Osteoblast (primary cell): ENCODE measurements around the gene GAD1. TPM values are rescaled to one million over a fixed set of nuclear protein-coding genes. Genes with fewer than 3 reads are reported as not detected.
A peak's percentile ranks its signal among the peaks of the same experiment; 100 is the strongest.

ENCODE experiments used
- DNase-seq: peaks from one replicate; pipeline ENCODE4 v3.0.0; 2011; ENCODE audit warnings: low spot score, mixed read lengths; ENCODE audit not compliant: insufficient read length; ENCODE audit errors: missing footprints
- H2AFZ ChIP-seq: 2 replicates; pipeline ENCODE4 v1.6.0; 2011; ENCODE audit warnings: mild to moderate bottlenecking, low read length
- H3K27ac ChIP-seq: 2 replicates; pipeline ENCODE4 v1.5.1; 2011; ENCODE audit warnings: mild to moderate bottlenecking, low read depth, low read length, moderate library complexity
- H3K27me3 ChIP-seq: 2 replicates; pipeline ENCODE4 v1.6.0; 2012; ENCODE audit warnings: mild to moderate bottlenecking, control low read depth, inconsistent platforms, low read length, moderate library complexity; ENCODE audit not compliant: insufficient read depth
- H3K36me3 ChIP-seq: 2 replicates; pipeline ENCODE4 v1.5.1; 2011; ENCODE audit warnings: mild to moderate bottlenecking, low read length, control low read depth, moderate library complexity; ENCODE audit not compliant: insufficient read depth
- H3K4me1 ChIP-seq: 2 replicates; pipeline ENCODE4 v1.5.1; 2011; ENCODE audit warnings: mild to moderate bottlenecking, low read length, control low read depth, moderate library complexity; ENCODE audit not compliant: insufficient read depth
- H3K4me2 ChIP-seq: 2 replicates; pipeline ENCODE4 v1.6.0; 2011; ENCODE audit warnings: mild to moderate bottlenecking, low read length; ENCODE audit not compliant: insufficient read depth
- H3K4me3 ChIP-seq: fragments of 200-600 bp; sonication (generic); 3 replicates; pipeline ENCODE4 v1.5.1; 2012; ENCODE audit warnings: mild to moderate bottlenecking, low read length, inconsistent platforms; ENCODE audit not compliant: insufficient read depth
- H3K79me2 ChIP-seq: 2 replicates; pipeline ENCODE4 v1.6.0; 2012; ENCODE audit warnings: mild to moderate bottlenecking, low read length, control low read depth, inconsistent platforms; ENCODE audit not compliant: insufficient read depth
- H3K9me3 ChIP-seq: 2 replicates; pipeline ENCODE4 v1.5.1; 2011; ENCODE audit warnings: low read depth, low read length, control low read depth
- H4K20me1 ChIP-seq: 2 replicates; pipeline ENCODE4 v1.6.0; 2012; ENCODE audit warnings: mild to moderate bottlenecking, low read length, control low read depth; ENCODE audit not compliant: insufficient read depth
- CTCF ChIP-seq: IDR thresholded peaks from 2 replicates; pipeline ENCODE4 v1.5.1; 2011; ENCODE audit warnings: mild to moderate bottlenecking, low read depth, low read length, moderate library complexity; ENCODE audit errors: extremely low read depth
- total RNA-seq: library from RNA; depleted of rRNA; stranded (reverse); fragments of >200 nt; gene quantifications from 2 replicates; pipeline ENCODE4 v1.2.3, GENCODE V29; 2012

The GAD1 gene
- total RNA-seq, 1 donor: 0.36 TPM

GRCh38 chr2:170873035-170873692 is 56.5 kb downstream of the GAD1 start:
- peak overlapping the region; percentile 92 for H3K4me2 ChIP-seq
- H3K4me3 ChIP-seq: peak overlapping the region; percentile 70
- H3K36me3 ChIP-seq: no peaks in the 10 kb centered on the region
- no peaks in the 10 kb centered on the region for H4K20me1 ChIP-seq
- peak; percentile 96 for DNase-seq
- peaks cover 4% of the 10 kb centered on the region for H3K27me3 ChIP-seq
- peaks cover 4% of the 10 kb centered on the region for H3K4me1 ChIP-seq
- H2AFZ ChIP-seq: peak overlapping the region; percentile 98
- peak; percentile 97 for TF ChIP-seq CTCF
- no peaks in the 10 kb centered on the region for H3K79me2 ChIP-seq
- H3K9me3 ChIP-seq: no peaks in the 10 kb centered on the region
- no peak overlapping the region for H3K27ac ChIP-seq

- peaks cover under 1% of the 10 kb centered on the region for H3K4me1 ChIP-seq
Measured at GRCh38 chr2:170878066-170878465, 61.4 kb downstream of the GAD1 start.

GRCh38 chr2:170878505-170878904 is 61.8 kb downstream of the GAD1 start:
- H3K4me2 ChIP-seq: no peak overlapping the region

More at GRCh38 chr2:170878066-170878465, 61.4 kb downstream of the GAD1 start:
- H3K79me2 ChIP-seq: no peaks in the 10 kb centered on the region
- no peaks in the 10 kb centered on the region for H4K20me1 ChIP-seq
- H2AFZ ChIP-seq: no peak overlapping the region
- H3K9me3 ChIP-seq: no peaks in the 10 kb centered on the region
- no peaks in the 10 kb centered on the region for H3K36me3 ChIP-seq
- no peak for TF ChIP-seq CTCF
- no peak overlapping the region for H3K27ac ChIP-seq
- no peak for DNase-seq
- no peak overlapping the region for H3K4me2 ChIP-seq
- H3K27me3 ChIP-seq: peaks cover 18% of the 10 kb centered on the region
- H3K4me3 ChIP-seq: no peak overlapping the region

More at GRCh38 chr2:170878505-170878904, 61.8 kb downstream of the GAD1 start:
- H4K20me1 ChIP-seq: no peaks in the 10 kb centered on the region
- H3K27ac ChIP-seq: no peak overlapping the region
- no peaks in the 10 kb centered on the region for H3K79me2 ChIP-seq
- H3K4me3 ChIP-seq: no peak overlapping the region
- no peaks in the 10 kb centered on the region for H3K9me3 ChIP-seq
- DNase-seq: no peak
- no peak overlapping the region for H2AFZ ChIP-seq
- no peaks in the 10 kb centered on the region for H3K36me3 ChIP-seq
- no peak for TF ChIP-seq CTCF
- H3K27me3 ChIP-seq: peaks cover 20% of the 10 kb centered on the region
- H3K4me1 ChIP-seq: no peaks in the 10 kb centered on the region
